ENCODE data around the gene ZFYVE28. TPM values are rescaled to one million over a fixed set of nuclear protein-coding genes. Genes with fewer than 3 reads are reported as not detected.

ZFYVE28 gene
- total and polyA plus RNA-seq, 2 donors from 2014 or later: 8.0 to 18.9 TPM

GRCh38 chr4:2387218-2387617 lies 31.2 kb downstream of the ZFYVE28 start:
- FAIRE-seq: no peak
- no peak overlapping the region for H3K4me3 ChIP-seq (ENCODE audit: low read length in 3 of 3)

GRCh38 chr4:2386717-2387116 lies 31.7 kb downstream of the ZFYVE28 start:
- Histone ChIP-seq H3K4me3 (ENCODE audit: low read length in 3 of 3) (no peak overlapping the region), H3K4me1 (ENCODE audit: control insufficient read depth in 2 of 3, insufficient read depth in 2 of 3, low read depth in 1 of 3, low read length in 3 of 3) (no peaks in the 10 kb centered on the region), H3K9ac (ENCODE audit: low read length in 3 of 3) (no peak overlapping the region), H3K36me3 (ENCODE audit: control insufficient read depth in 2 of 3, insufficient read depth in 3 of 3, low read length in 3 of 3) (no peaks in the 10 kb centered on the region), H3K9me3 (ENCODE audit: control insufficient read depth in 2 of 3, insufficient read depth in 1 of 3, low read length in 3 of 3) (no peaks in the 10 kb centered on the region), H3K27me3 (ENCODE audit: control insufficient read depth, insufficient read depth, low read length) (no peaks in the 10 kb centered on the region), H3K27ac (ENCODE audit: low read depth in 2 of 2, low read length in 2 of 2) (no peak overlapping the region)
- FAIRE-seq: no peak
- DNase-seq: no peak
- intact Hi-C loops (cut with DNase I): no loop called here
- TF ChIP-seq CTCF (IDR thresholded peaks at IDR 0.05; ENCODE audit: borderline replicate concordance, extremely low read depth, insufficient read depth): no peak

More at GRCh38 chr4:2387218-2387617, 31.2 kb downstream of the ZFYVE28 start:
- H3K9me3 ChIP-seq (ENCODE audit: control insufficient read depth in 2 of 3, insufficient read depth in 1 of 3, low read length in 3 of 3): no peaks in the 10 kb centered on the region
- DNase-seq: no peak
- intact Hi-C loops (cut with DNase I): no loop called here
- no peak overlapping the region for H3K9ac ChIP-seq (ENCODE audit: low read length in 3 of 3)
- H3K4me1 ChIP-seq (ENCODE audit: control insufficient read depth in 2 of 3, insufficient read depth in 2 of 3, low read depth in 1 of 3, low read length in 3 of 3): no peaks in the 10 kb centered on the region
- no peak for TF ChIP-seq CTCF (IDR thresholded peaks at IDR 0.05; ENCODE audit: borderline replicate concordance, extremely low read depth, insufficient read depth)
- no peaks in the 10 kb centered on the region for H3K36me3 ChIP-seq (ENCODE audit: control insufficient read depth in 2 of 3, insufficient read depth in 3 of 3, low read length in 3 of 3)
- H3K27me3 ChIP-seq (ENCODE audit: control insufficient read depth, insufficient read depth, low read length): no peaks in the 10 kb centered on the region
- no peak overlapping the region for H3K27ac ChIP-seq (ENCODE audit: low read depth in 2 of 2, low read length in 2 of 2)

GRCh38 chr4:2385516-2385915 lies 32.9 kb downstream of the ZFYVE28 start:
- TF ChIP-seq CTCF (IDR thresholded peaks at IDR 0.05; ENCODE audit: borderline replicate concordance, extremely low read depth, insufficient read depth): no peak
- FAIRE-seq (no peak), DNase-seq (no peak)
- Histone ChIP-seq H3K9ac (ENCODE audit: low read length in 3 of 3) (no peak overlapping the region), H3K4me1 (ENCODE audit: control insufficient read depth in 2 of 3, insufficient read depth in 2 of 3, low read depth in 1 of 3, low read length in 3 of 3) (no peaks in the 10 kb centered on the region), H3K36me3 (ENCODE audit: control insufficient read depth in 2 of 3, insufficient read depth in 3 of 3, low read length in 3 of 3) (no peaks in the 10 kb centered on the region), H3K9me3 (ENCODE audit: control insufficient read depth in 2 of 3, insufficient read depth in 1 of 3, low read length in 3 of 3) (no peaks in the 10 kb centered on the region), H3K27ac (ENCODE audit: low read depth in 2 of 2, low read length in 2 of 2) (no peak overlapping the region), H3K27me3 (ENCODE audit: control insufficient read depth, insufficient read depth, low read length) (no peaks in the 10 kb centered on the region), H3K4me3 (ENCODE audit: low read length in 3 of 3) (no peak overlapping the region)
- intact Hi-C loops (cut with DNase I): no loop called here

GRCh38 chr4:2384245-2384644 lies 34.2 kb downstream of the ZFYVE28 start:
- Histone ChIP-seq H3K9ac (ENCODE audit: low read length in 3 of 3) (no peak overlapping the region), H3K27me3 (ENCODE audit: control insufficient read depth, insufficient read depth, low read length) (no peaks in the 10 kb centered on the region), H3K36me3 (ENCODE audit: control insufficient read depth in 2 of 3, insufficient read depth in 3 of 3, low read length in 3 of 3) (no peaks in the 10 kb centered on the region), H3K27ac (ENCODE audit: low read depth in 2 of 2, low read length in 2 of 2) (no peak overlapping the region), H3K9me3 (ENCODE audit: control insufficient read depth in 2 of 3, insufficient read depth in 1 of 3, low read length in 3 of 3) (no peaks in the 10 kb centered on the region), H3K4me1 (ENCODE audit: control insufficient read depth in 2 of 3, insufficient read depth in 2 of 3, low read depth in 1 of 3, low read length in 3 of 3) (no peaks in the 10 kb centered on the region), H3K4me3 (ENCODE audit: low read length in 3 of 3) (no peak overlapping the region)
- DNase-seq (no peak), FAIRE-seq (no peak)
- intact Hi-C loops (cut with DNase I): no loop called here
- no peak for TF ChIP-seq CTCF (IDR thresholded peaks at IDR 0.05; ENCODE audit: borderline replicate concordance, extremely low read depth, insufficient read depth)
